ENCODE data around the gene ITPR1.

- TF ChIP-seq POLR2A (IDR thresholded peaks at IDR 0.05): no peak
- TF ChIP-seq CTCF (IDR thresholded peaks at IDR 0.05): no peak
Measured at GRCh38 chr3:4766263-4766662, 273.1 kb downstream of the ITPR1 start.
